Measurements from ENCODE around the gene RIPPLY3. TPM values are rescaled to one million over a fixed set of nuclear protein-coding genes. Genes with fewer than 3 reads are reported as not detected.

RIPPLY3 gene
- total and polyA plus RNA-seq, 2 donors (not counting 3 experiments of a cell fraction or from before 2014, with no cell fraction given), result 0.03 TPM; not detected in 1

Small RNA genes within 50 kb of the gene (small RNA-seq; reads per million reads assigned to genes)
- gene RF00019 (ENCODE audit: insufficient read depth, insufficient read length, low read depth, low replicate concordance), result not detected
- not detected for gene RNU6-696P (ENCODE audit: insufficient read depth, insufficient read length, low read depth, low replicate concordance)

Other genes with a start within 250 kb of the RIPPLY3 start
- gene HLCS, start 40.0 kb upstream of the RIPPLY3 start, total RNA-seq, result 13.9 and 17.2 TPM in 2 replicates
- gene HLCS, start 40.0 kb upstream of the RIPPLY3 start, polyA plus RNA-seq, result 4.4 and 6.7 TPM in 2 replicates
- gene PIGP, start 66.4 kb downstream of the RIPPLY3 start, total RNA-seq, result 11.4 and 12.5 TPM in 2 replicates
- 18.3 and 18.9 TPM in 2 replicates for gene PIGP, start 66.4 kb downstream of the RIPPLY3 start, polyA plus RNA-seq
- 104 and 113 TPM in 2 replicates for gene TTC3, start 66.6 kb downstream of the RIPPLY3 start, total RNA-seq
- gene TTC3, start 66.6 kb downstream of the RIPPLY3 start, polyA plus RNA-seq, result 21.4 and 26.2 TPM in 2 replicates